ENCODE measurements around the gene ARF1.

DNA sequence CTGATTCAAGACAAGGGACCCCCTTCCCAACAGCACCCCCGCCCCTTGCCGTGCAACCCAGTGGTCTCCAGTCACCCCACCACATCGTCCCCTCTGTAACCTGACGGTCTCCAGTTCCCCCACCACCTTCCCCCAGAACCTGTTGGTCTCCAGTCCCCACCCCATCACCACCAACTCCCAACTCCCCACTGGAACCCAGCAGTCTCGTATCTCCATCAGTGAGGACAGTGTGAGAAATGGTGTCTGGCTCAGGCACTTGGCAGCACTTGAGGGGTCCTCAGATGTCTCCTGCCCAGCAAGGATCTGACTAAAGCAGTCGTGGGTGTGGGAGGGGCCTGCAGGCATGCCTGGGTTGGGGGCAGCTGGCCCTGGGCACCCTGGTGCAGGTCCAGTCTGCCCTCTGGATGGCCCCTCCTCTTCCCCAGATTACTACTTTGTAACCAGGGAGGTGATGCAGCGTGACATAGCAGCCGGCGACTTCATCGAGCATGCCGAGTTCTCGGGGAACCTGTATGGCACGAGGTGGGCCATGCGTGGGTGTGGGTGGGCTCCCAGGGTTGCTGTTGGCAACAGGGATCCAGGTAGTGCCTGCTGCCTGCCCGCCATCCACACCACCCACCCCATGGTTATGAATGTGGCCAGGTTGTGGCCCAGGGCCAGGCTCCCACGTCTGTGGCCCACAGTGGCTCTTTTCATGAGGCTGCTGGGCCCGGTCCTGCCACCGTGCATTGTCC lies 64.1 kb downstream of the ARF1 start:
- TF ChIP-seq EP300 (IDR thresholded peaks at IDR 0.05; ENCODE audit: borderline replicate concordance) (no peak), CEBPB (IDR thresholded peaks at IDR 0.05) (no peak), TCF12 (IDR thresholded peaks at IDR 0.05; ENCODE audit: low read depth) (no peak)

Data from Ishikawa (cell line).